IPS-NIHi7 (cell line): Measurements from ENCODE around the gene MGLL.
A peak's percentile ranks its signal among the peaks of the same experiment; 100 is the strongest.

ENCODE experiments used
- DNase-seq: peaks from one replicate; pipeline ENCODE4 v3.0.0; 2012; ENCODE audit warnings: mixed read lengths; ENCODE audit errors: extremely low spot score

MGLL gene

GRCh38 chr3:127675651-127676391 is 146.5 kb downstream of the MGLL start:
- no peak for DNase-seq

- DNase-seq, result no peak
Observed at GRCh38 chr3:127674790-127675189, 147.5 kb downstream of the MGLL start.

GRCh38 chr3:127674101-127674721 is 148.1 kb downstream of the MGLL start:
- DNase-seq, result no peak

GRCh38 chr3:127673191-127674100 is 148.9 kb downstream of the MGLL start:
- DNase-seq, result no peak

GRCh38 chr3:127672429-127673190 is 149.7 kb downstream of the MGLL start, which contains the start of gene ABTB1:
TSS of gene ABTB1 (plus strand) at chr3:127672952. CDS start at chr3:127673026, 74 bp downstream.
- DNase-seq, result peak; percentile 95

GRCh38 chr3:127671523-127672428 is 150.5 kb downstream of the MGLL start:
- DNase-seq, result peak; percentile 32

- no peak for DNase-seq
Observed at GRCh38 chr3:127670761-127671522, 151.4 kb downstream of the MGLL start.

GRCh38 chr3:127670229-127670559 is 152.1 kb downstream of the MGLL start:
- no peak for DNase-seq

- no peak for DNase-seq
Observed at GRCh38 chr3:127669541-127670228, 152.6 kb downstream of the MGLL start.

- no peak for DNase-seq
Observed at GRCh38 chr3:127668906-127669305, 153.4 kb downstream of the MGLL start.

GRCh38 chr3:127667119-127667681 is 155.1 kb downstream of the MGLL start:
- no peak for DNase-seq

- DNase-seq, result no peak
Observed at GRCh38 chr3:127666676-127667075, 155.6 kb downstream of the MGLL start.

- DNase-seq, result no peak
Observed at GRCh38 chr3:127665586-127665985, 156.7 kb downstream of the MGLL start.

GRCh38 chr3:127665165-127665564 is 157.2 kb downstream of the MGLL start:
- DNase-seq, result no peak

GRCh38 chr3:127663151-127663550 is 159.2 kb downstream of the MGLL start:
- DNase-seq, result no peak

- no peak for DNase-seq
Observed at GRCh38 chr3:127662001-127662469, 160.3 kb downstream of the MGLL start.

- DNase-seq, result no peak
Observed at GRCh38 chr3:127661600-127661999, 160.7 kb downstream of the MGLL start.

- no peak for DNase-seq
Observed at GRCh38 chr3:127660621-127661251, 161.6 kb downstream of the MGLL start.
